Upper lobe of right lung (tissue), 1 donor: ENCODE results near the gene HDAC7. TPM values are rescaled to one million over a fixed set of nuclear protein-coding genes. Genes with fewer than 3 reads are reported as not detected.

Experiments
- ATAC-seq: fragments of 200-7000 bp; cut with Tn5 transposase; one replicate; pipeline ENCODE4 v1.9.1; 2020; ENCODE audit warnings: mild to moderate bottlenecking, moderate library complexity
- DNase-seq: peaks from one replicate; pipeline ENCODE4 v3.0.0-alpha.2; 2020
- H3K27ac ChIP-seq: fragments of 200-600 bp; one replicate; pipeline ENCODE4 v1.8.0; 2022
- H3K27me3 ChIP-seq: fragments of 200-600 bp; one replicate; pipeline ENCODE4 v1.8.0; 2022; ENCODE audit warnings: mild to moderate bottlenecking
- H3K36me3 ChIP-seq: fragments of 200-600 bp; one replicate; pipeline ENCODE4 v1.8.0; 2022
- H3K4me1 ChIP-seq: fragments of 200-600 bp; one replicate; pipeline ENCODE4 v1.8.0; 2022
- H3K4me3 ChIP-seq: fragments of 200-600 bp; one replicate; pipeline ENCODE4 v1.8.0; 2022; ENCODE audit warnings: mild to moderate bottlenecking
- H3K9me3 ChIP-seq: fragments of 200-600 bp; one replicate; pipeline ENCODE4 v1.8.0; 2022
- CTCF ChIP-seq: fragments of 200-600 bp; IDR thresholded peaks from one replicate; pipeline ENCODE4 v1.8.0; 2022; ENCODE audit warnings: antibody characterized with exemption
- intact Hi-C: fragments of 100-400 bp; cut with DNase I; formaldehyde crosslinking; loops from one replicate; pipeline ENCODE4 v1.11.0; 2022
- total RNA-seq: library from RNA; stranded (reverse); fragmentation: NEBNext Ultra II Directional; extraction: Animal tissue kit (Norgen Biotek cat#: 25700); gene quantifications from one replicate; pipeline ENCODE4 v1.2.1, GENCODE V29; 2021
- donor health status: DM: no; HTN: yes; CAD: no; lungs with severe emphysema.

HDAC7 gene
- total RNA-seq, 1 donor from 2014 or later: 135 TPM

DNA sequence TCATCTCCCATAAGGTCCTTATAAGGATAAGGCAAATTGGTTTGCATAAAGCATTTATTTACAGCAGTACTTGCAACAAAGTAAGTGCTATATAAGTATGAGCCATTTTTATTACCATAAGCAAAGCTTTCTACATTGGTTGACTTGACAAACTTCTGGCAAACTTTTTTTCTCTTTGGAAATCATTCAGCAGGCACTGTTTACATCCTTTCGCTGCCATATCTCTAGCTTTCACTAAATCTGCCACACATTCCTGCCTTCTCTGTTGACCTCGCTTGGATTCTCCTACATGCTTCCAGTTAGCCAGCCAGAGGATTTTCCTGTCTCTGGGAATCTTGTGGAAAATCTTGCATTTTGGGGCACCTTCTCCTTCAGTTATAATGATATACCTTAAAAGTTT lies 21.8 kb upstream of the HDAC7 start:
- Histone ChIP-seq H3K27ac (no peak overlapping the region), H3K36me3 (no peaks in the 10 kb centered on the region), H3K9me3 (no peaks in the 10 kb centered on the region), H3K4me3 (no peak overlapping the region), H3K27me3 (no peaks in the 10 kb centered on the region), H3K4me1 (peaks cover 13% of the 10 kb centered on the region)
- ATAC-seq (no peak), DNase-seq (no peak)
- no peak for TF ChIP-seq CTCF
- intact Hi-C loops: no loop called here

GRCh38 chr12:47840571-47840970 lies 20.9 kb upstream of the HDAC7 start:
- intact Hi-C loops: no loop called here
- DNase-seq: no peak
- no peaks in the 10 kb centered on the region for H3K9me3 ChIP-seq
- peaks cover 17% of the 10 kb centered on the region for H3K4me1 ChIP-seq
- no peaks in the 10 kb centered on the region for H3K27me3 ChIP-seq
- ATAC-seq: no peak
- H3K4me3 ChIP-seq: no peak overlapping the region
- H3K36me3 ChIP-seq: no peaks in the 10 kb centered on the region
- no peak for TF ChIP-seq CTCF
- H3K27ac ChIP-seq: no peak overlapping the region

GRCh38 chr12:47839214-47839876 lies 19.6 kb upstream of the HDAC7 start:
- Histone ChIP-seq H3K27ac (no peak overlapping the region), H3K27me3 (no peaks in the 10 kb centered on the region), H3K4me3 (no peak overlapping the region), H3K4me1 (peaks cover 19% of the 10 kb centered on the region), H3K9me3 (no peaks in the 10 kb centered on the region), H3K36me3 (no peaks in the 10 kb centered on the region)
- ATAC-seq: no peak
- DNase-seq: peak; percentile 57
- TF ChIP-seq CTCF: no peak
- intact Hi-C loops: loop anchor here (10.0 kb wide), 1 partner anchor 125 kb away; no protein-coding TSS in a partner anchor

GRCh38 chr12:47838286-47838931 lies 18.7 kb upstream of the HDAC7 start:
- Histone ChIP-seq H3K36me3 (no peaks in the 10 kb centered on the region), H3K4me1 (peaks cover 14% of the 10 kb centered on the region), H3K27me3 (no peaks in the 10 kb centered on the region), H3K9me3 (no peaks in the 10 kb centered on the region), H3K27ac (no peak overlapping the region), H3K4me3 (no peak overlapping the region)
- peak; percentile 52 for TF ChIP-seq CTCF
- DNase-seq: peak; percentile 51
- intact Hi-C loops: loop anchor here (10.0 kb wide), 1 partner anchor 124 kb away; no protein-coding TSS in a partner anchor
- peak; percentile 21 for ATAC-seq

- intact Hi-C loops: loop anchor here (10.0 kb wide), 1 partner anchor 123 kb away; no protein-coding TSS in a partner anchor
- Histone ChIP-seq H3K27me3 (no peaks in the 10 kb centered on the region), H3K4me3 (no peak overlapping the region), H3K9me3 (no peaks in the 10 kb centered on the region), H3K36me3 (no peaks in the 10 kb centered on the region), H3K27ac (peak overlapping the region; percentile 30), H3K4me1 (peaks cover 14% of the 10 kb centered on the region)
- peak; percentile 93 for TF ChIP-seq CTCF
- peak; percentile 78 for DNase-seq
- peak; percentile 84 for ATAC-seq
These were observed 17.8 kb upstream of the HDAC7 start for GRCh38 chr12:47837190-47838171.
